GM21360 (cell line): ENCODE measurements around the gene RAMP3.
A peak's percentile ranks its signal among the peaks of the same experiment; 100 is the strongest.
"Not testable (repeated sequence)": the region's sequence is repeated elsewhere in the genome, so short reads cannot be mapped to it uniquely, and the experiment has no call there.

Experiments used
- ATAC-seq: cut with Tn5 transposase; IDR thresholded peaks from one replicate; pipeline ENCODE4 v1.9.1; 2021; ENCODE audit warnings: mild to moderate bottlenecking, moderate library complexity; ENCODE audit not compliant: unreplicated experiment

Gene RAMP3, protein sequence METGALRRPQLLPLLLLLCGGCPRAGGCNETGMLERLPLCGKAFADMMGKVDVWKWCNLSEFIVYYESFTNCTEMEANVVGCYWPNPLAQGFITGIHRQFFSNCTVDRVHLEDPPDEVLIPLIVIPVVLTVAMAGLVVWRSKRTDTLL

DNA sequence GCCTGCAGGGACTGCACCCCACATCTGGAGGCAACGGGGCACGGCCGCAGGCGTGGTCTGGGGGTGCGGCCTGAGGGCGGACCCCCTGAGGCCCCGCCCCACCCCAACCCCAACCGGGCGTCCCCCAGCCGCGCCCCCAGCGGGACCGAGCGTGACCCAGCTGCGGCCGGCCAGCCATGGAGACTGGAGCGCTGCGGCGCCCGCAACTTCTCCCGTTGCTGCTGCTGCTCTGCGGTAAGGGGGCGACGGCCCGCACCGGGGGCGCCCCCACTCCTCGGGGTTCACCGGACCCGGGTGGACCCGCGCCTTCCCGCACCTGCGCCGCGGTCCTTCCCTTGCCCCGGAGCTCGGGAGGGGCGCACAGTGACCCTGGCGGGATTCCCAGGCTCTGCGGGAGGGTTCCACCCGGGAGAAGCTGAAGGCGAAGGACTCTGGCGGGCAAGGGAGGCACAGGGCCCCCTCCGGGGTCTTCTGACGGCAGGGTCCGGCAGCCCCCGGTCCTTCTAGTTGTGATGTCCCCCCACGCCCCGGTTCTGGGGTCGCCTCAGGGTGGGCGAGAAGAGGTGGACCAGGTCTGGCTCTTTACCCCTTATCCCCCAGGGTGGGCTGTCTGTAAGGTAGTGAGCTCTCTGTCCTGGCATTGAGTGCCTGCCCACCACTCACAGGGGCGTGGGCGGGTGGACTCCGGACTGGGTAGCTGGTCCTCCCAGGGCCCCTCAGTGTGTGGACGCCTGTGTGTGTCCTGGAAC lies at the start of gene RAMP3:
TSS of gene RAMP3 (plus strand) at position 139 of the 749 bp plus-strand sequence. CDS start at position 177, 38 bp downstream.
- no peak for ATAC-seq

DNA sequence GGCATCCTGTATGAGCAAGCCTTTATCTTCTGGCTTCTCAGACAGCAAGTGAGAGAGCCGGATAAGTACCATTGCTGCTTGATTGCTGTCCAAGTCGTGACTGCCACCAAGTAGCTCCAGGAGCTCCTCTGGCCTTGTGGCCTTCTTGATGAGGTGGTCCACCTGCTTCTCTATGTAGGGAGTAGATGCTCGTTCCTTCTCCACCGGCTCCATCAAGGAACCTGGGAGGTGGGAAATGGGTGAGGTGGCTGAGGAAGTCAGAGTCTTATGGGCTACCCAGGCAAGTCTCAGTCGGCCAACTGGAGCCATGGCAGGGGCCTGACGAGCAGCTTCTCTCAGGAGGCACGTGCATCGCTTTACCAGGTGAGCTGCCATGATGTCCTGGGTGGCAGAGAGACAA lies 48.7 kb upstream of the RAMP3 start:
- no peak for ATAC-seq

DNA sequence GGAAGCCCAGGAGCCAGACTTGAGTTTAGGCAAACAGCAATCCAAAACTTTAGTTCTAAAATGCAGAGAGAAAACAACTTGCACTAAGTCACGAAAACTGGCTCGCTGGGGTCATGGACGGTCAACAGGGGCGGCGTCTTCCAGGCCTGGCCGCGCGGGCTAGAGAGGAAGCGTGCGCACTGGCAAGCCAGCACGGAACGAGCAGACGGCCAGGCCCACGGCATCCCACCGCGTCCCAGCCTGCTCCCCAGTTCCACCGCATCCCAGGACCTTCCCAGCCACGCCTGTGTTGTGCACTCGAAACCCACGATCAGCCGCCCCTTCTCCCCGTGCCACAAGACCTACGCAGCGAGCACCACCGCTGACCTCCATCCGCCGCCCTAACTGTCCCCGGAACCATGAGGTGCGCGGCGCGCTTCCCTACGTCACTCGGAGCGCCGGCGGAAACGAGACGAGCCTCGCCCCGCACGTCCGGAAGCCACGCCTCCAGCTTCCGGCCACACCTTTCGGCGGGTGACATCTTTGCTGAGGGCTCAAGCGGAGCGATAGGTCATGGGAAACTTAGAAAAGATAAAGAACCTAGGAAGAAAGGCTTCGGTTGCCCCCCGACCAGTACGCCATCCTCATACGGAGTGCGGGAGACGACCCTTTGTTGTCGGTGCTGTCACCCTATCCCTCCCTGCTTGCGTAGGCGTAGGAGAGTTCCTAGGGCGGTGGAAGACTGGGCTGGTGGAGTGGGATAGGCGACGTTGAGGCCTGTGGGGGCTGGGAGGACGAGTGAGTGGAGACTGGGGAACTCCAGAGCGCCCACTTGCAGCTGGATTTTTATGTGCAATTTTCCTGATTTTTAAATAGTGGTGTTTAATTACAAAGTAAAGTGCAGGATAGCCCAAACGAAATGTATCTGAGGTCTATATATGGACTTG lies 46.0 kb upstream of the RAMP3 start, which contains the start of gene TBRG4:
TSS of gene TBRG4 (minus strand) at position 400 of the 926 bp plus-strand sequence. CDS start 2,460 bp downstream, outside the sequence.
- peak; percentile 92 for ATAC-seq

DNA sequence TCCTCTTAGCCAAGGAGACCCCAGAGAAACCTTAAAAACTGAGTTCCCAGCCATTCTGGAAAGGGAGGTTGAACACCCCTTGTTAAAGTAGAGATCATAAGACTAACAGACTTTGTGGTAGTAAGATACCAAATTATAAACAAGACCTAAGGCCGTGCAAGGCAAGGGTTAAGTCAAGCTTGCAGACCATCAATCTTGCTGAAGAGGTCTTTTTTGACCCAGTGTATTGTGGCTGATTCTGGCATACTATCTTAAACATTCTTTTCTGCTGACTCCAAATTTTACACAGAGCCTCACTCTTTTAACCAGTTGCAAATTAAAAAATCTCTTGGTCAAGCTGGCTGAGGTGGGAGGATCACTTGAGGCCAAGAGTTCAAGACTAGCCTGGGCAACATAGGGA lies 44.9 kb upstream of the RAMP3 start:
- no peak for ATAC-seq

DNA sequence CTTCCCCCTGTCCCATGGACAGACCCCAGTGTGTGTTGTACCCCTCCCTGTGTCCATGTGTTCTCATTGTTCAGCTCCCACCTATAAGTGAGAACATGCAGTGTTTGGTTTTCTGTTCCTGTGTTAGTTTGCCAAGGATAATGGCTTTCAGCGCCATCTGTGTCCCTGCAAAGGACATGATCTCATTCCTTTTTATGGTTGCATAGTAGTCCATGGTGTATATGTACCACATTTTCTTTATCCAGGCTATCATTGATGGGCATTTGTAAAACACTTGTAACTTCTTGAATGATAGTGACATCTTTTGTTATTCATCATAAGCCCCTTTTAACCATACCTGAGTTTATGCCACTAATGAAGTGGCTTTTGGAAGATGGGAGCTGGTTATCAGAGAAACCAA lies 43.3 kb upstream of the RAMP3 start:
- not testable (repeated sequence) for ATAC-seq

DNA sequence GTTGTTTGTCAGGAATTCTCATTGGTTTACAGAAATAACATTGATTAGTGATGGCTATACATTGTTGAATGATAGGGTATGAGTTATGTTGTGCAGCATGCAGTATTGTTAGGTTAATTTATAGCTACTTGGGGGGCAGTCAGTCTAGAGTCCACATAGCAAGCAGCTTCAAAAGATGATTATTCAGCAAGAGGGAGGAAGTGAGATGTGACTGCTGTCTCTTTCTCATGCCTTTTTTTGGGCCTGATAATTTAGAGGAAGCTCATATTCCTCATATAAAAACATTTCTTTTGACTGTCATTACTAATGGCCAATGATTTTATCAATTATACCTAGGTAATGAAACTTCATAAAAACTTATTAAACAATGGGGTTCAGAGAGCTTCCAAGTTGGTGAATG lies 42.7 kb upstream of the RAMP3 start:
- ATAC-seq = no peak

DNA sequence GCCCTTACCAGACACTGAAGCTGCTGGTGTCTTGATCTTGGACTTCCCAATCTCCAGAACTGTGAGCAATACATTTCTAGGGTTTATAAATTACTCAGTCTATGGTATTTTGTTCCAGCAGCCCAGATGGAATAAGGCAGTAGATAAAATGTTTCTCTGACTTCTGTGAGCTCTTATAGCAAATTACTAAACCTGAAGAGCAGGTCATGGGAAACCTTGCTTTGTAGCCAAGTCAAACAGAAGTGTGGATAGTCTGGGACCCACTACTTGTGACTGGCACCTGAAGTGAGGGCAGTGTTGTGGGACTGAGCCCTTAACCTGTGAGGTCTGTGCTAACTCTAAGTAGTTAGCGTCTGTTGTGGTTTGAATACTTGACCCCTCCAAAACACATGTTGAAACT lies 41.5 kb upstream of the RAMP3 start:
- no peak for ATAC-seq

DNA sequence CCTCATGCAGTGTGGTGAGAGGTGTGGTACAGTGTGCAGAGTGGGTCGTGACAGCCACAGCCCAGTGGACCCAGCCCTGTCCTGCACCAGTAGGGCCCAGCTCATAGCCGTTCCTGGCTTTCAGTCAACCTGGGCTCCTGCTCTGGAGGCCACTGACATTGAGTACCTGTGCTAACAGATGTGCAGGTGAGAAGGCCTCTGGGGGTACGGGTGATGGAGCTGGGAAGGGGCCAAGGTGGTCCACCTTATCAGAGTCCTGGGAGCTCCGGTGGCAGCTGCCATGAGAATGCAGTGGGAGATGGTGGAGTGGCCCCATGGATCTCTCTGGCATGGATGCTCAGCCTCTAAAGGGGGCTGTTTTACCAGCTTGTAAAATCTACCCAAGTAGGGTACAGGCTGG lies 40.0 kb upstream of the RAMP3 start:
- no peak for ATAC-seq

DNA sequence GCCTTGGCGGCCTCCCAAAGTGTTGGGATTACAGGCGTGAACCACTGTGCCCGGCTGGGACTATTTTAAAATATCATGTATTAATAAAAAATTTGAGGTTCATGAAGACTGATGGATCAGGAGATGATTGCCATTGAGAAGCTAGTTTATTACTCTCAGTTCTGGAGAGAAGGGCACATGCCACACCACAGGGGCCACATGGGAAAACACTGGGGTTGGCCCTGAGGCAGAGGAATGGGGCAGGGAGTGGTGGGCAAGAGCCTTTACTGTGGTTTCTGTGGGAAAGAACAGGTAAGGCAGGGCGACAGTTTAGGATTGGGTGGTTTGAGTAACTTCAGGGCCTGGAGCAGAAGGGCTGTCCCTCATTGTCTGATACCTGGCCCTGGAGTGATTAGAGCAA lies 39.3 kb upstream of the RAMP3 start:
- ATAC-seq = no peak

DNA sequence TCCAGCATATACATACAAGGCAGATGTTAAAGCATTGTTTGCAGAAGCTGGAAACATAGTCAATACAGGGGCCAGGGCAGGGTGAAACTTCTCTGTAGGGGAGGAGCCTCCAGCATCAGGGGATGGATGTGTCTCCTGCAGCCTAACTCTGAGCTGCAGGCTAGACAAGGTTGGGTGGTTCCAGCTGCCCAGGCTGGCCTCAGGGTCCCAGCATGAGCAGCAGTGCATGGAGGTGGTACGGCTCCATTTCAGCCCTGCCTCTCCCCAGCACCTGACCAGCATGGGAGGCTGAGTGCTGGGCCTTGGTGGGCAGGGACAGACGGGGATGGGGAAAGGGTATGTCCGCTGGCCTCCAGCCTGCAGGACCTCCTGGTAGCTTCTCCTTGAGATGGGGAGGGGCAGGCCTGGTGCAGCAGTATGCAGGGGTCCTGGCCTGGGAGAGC lies 38.7 kb upstream of the RAMP3 start:
- no peak for ATAC-seq

DNA sequence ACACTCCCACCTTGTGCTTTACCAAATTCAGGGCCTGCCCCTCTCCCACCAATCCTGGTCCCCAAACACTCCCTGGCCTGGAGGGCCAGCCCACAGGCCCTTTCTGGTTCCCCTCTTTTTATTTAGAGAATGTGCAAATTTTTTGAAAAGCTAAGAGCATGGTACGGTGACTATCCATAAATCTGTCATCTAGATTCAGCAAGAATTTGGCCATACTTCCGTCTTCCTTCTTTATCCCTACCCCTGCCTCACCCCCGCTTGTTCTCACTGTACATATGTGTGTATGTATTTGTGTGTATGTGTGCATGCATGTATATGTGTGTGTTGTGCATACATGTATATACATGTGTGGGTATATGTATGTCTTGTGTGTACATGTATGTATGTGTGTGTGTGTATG lies 38.0 kb upstream of the RAMP3 start:
- no peak for ATAC-seq

DNA sequence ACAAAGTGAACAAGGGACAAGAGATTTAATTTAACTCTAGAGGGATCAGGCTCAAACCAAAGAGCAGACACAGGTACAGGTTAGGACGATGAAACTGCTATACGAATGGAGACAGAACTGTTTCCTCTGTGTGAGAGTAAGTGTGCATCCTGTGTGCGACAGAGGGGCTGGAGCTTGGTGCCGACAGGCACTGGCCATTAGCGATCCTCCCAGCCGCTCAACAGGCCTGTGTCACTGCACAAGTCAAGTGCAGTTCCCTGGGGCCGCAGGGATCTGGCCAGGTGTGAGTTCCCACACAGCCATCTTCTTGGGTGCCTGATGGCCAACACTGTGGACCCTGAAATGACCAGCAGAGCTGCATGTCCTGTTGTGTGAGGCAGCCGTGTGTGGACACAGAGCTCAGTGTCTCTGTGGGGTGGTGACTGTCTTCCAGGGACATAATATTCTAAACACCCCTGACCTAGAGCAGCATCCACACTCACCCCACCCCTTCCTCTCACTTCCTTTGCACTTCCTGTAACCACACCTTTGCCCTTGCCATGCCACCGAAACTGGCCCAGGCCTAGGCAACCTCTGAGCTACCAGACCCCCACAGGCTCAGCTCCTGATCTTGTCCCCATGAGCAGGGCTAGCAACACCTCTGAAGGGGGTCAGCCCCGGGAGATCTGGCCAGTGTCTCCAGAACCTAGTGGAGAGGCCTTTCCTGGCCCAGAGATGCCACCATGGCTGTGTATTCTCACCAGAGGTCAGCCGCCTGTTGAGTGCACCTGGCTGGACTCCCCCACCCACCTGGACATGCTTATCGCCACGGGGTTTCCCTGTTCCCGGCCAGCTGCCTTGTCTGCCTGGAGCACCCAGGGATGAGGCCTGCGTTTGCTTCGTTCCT lies 34.4 kb upstream of the RAMP3 start:
- no peak for ATAC-seq

DNA sequence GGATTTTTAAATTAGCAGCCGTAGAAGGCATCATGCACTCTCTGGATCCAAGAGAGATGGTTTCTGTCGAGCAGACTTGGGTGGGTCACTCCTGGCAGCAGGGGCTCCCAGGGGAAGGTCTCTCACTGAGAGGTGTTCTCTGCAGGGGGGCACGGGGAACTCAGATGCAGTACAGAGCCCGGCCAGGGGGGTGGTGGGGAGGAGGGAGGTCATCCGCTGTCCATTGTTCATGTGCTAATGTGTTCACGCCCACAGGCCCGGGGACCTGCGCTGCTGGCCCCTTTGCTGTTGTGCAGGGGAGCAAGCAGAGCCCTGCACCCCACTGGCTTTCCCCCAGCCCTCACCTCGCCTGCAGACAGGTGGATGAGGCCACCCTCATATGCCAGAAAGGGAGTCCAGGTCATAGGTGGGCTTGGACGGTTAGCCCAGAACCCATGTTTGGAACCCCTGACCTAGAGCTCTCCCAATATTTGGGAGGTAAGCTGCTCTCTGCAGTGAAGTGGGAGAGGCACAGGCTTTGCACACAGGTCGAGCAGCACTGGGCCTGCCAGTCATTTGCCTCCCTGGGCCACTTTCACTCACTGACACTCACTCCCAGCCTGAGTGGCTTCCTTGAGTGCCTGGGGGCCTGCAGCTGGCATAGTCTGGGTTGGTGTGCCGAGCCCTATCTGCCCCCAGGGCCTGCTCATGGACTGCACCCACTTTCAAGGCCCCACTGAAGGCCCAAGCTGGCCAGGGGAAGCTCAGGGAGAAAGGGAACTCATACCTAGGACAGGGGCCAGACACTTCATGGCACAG lies 33.5 kb upstream of the RAMP3 start:
- ATAC-seq = no peak

DNA sequence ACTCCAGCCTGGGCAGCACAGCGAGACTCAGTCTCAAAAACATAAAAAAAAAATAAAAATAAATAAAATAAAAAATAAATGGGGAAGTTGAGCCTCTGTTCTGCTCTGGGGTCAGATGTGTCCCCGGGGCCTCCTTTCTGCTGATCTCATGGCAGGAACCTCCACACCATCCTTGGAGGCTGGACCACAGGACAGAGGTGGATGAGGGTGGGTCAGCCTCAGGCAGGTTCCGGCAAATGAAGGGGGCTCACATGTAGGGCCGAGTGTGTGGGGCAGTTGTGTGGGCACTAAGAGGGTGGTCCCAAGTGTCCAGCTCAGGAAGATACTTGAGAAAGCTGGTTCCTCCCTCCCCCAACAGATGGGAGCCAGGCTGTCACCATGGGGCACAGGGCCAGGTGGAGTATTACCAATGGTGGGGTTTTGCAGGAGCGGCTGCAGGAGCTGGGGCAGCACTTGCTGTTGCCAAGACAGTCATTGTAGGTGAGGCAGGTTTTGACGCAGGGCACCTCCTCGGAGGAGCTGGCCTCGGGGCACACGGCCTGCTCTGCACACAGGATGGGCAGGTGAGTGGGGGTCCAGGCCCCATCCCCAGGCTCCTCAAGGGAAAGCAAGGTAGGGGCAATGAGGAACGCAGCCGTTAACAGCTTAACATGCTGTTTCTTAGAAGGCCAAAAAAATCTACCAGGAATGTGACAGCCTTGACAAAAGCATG lies 32.2 kb upstream of the RAMP3 start:
- no peak for ATAC-seq

DNA sequence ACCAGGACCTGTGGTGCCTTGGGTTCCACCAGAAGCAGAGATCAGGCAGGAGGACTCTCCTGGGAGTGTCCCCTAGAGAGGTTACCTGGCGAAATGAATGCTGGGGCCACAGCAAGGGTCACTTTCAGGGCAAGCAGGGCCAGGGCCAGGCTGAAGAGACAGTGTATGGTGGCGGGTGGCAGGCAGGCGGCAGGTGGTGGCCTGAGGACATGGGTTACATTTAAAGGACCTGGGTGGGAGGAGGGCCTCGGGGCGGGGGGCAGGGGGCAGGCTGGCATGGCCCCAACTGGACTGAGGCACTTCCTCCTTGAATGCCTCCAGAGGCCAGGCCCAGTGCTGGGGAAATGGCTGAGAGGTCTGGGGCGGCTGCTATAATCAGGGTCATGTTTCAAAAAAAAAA lies 31.4 kb upstream of the RAMP3 start:
- ATAC-seq = no peak

DNA sequence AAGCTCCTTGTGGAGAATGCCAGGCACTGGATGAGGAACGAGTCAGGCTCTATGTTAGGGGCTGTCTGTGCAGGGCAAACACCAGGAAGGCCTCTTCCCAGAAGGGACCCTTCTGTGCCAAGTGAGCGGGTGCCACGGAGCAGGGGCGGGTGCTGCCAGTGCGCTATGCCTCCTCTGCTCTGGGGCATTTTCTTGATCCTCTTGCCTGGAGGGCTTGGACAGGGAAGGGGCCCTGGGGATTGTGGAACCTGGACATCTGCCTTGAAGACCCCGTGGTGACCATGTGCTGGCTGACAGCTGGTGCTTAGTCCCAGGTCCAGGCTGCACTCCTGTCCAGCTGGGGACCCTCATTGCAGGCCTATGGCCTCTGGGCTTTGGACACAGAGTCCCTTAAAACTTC lies 30.7 kb upstream of the RAMP3 start:
- no peak for ATAC-seq

DNA sequence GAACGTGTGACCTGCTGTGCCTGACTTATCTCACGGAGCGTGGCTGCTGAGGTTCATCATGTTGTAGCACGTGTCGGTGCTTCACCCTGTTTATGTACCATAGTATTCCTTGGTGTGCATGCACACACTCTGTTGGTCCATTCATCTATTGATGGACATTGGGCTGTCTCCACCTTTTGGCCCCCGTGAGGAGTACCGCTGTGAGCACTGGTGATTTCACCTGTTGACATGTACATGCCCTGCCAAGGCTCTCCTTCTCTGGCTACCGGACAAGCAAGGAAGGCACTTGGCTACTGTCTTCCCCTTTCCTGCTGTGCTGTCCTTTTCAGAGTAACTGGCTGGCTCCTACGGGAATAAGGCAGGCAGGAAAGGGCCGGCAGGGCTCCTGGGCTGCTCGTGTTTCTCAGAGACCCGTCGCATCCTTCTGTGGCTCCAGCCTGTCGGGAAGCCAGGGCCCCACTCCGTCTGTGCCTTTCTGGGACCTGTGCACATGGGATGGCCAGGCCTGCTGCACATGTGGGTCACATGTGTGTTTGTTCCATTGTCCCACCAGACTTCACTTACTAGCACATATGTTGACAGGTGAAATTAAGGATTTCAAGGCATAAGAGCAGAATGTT lies 28.3 kb upstream of the RAMP3 start:
- no peak for ATAC-seq

DNA sequence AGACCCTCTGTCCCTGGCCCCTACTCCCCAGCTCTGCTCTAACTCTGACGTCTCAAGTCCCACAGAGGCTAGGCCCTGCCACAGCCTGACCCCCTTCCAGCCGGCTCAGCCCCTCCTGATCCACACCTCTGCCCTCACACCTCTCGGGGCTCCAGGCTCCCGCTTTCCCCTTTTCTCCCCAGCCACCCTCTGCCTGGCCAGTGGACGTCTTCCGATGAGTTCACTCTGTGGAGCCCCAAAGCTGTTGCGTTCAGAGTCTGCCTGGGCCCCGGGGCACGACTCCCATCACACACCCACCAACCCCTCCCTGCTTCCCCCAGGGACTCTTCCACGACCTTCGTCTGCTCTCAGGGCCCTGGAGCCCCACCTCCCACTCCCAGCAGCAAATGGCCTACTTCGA lies 27.7 kb upstream of the RAMP3 start:
- no peak for ATAC-seq

DNA sequence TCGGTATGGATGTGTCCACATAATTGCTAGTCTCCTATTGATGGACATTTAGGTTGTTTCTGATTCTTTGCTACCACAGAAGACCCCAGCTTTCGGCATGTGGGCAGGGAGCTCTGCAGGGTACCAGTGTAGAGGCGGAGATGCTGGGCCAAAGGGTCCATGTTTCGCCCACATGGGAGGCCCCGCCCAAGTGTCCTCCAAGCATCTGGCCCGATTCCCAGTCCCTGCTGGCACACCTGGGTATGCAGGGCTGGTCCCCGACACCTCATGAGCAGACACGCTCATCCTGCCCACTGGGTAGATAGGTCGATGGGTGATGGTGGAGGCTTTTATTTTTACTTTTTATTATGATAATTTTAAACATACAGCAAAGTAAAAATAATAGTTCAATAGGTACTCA lies 26.7 kb upstream of the RAMP3 start:
- no peak for ATAC-seq
